ENCODE measurements around the gene ZXDC.

GRCh38 chr3:126488185-126488584 lies 12.5 kb upstream of the ZXDC start:
- TF ChIP-seq CTCF (IDR thresholded peaks at IDR 0.05; ENCODE audit: low read depth, low read length, poor library complexity, severe bottlenecking) (no peak), EZH2phosphoT487 (IDR thresholded peaks at IDR 0.05; ENCODE audit: borderline replicate concordance, low read length) (no peak)

Measured in DOHH2 (cell line).